Lower lobe of right lung (tissue), 2 donors: ENCODE measurements around the gene C19orf81. TPM values are rescaled to one million over a fixed set of nuclear protein-coding genes. Genes with fewer than 3 reads are reported as not detected.
"Not testable (repeated sequence)": the region's sequence is repeated elsewhere in the genome, so short reads cannot be mapped to it uniquely, and the experiment has no call there.

ENCODE experiments used
- ATAC-seq, 2 donors: fragments of 200-7000 bp; cut with Tn5 transposase; one replicate each; pipeline ENCODE4 v1.9.1; 2020 to 2022; ENCODE audit warnings: mild to moderate bottlenecking in 2 of 2, moderate library complexity in 2 of 2
- DNase-seq: peaks from one replicate; pipeline ENCODE4 v3.0.0-alpha.2; 2020
- H3K27ac ChIP-seq: fragments of 200-600 bp; one replicate; pipeline ENCODE4 v1.8.0; 2022
- H3K27me3 ChIP-seq: fragments of 200-600 bp; one replicate; pipeline ENCODE4 v1.8.0; 2022; ENCODE audit warnings: low read depth
- H3K36me3 ChIP-seq: fragments of 200-600 bp; one replicate; pipeline ENCODE4 v1.8.0; 2022; ENCODE audit warnings: mild to moderate bottlenecking
- H3K4me1 ChIP-seq: fragments of 200-600 bp; one replicate; pipeline ENCODE4 v1.8.0; 2022
- H3K4me3 ChIP-seq: fragments of 200-600 bp; one replicate; pipeline ENCODE4 v1.8.0; 2022; ENCODE audit warnings: mild to moderate bottlenecking
- H3K9me3 ChIP-seq: fragments of 200-600 bp; one replicate; pipeline ENCODE4 v1.8.0; 2022
- CTCF ChIP-seq: fragments of 200-600 bp; IDR thresholded peaks from one replicate; pipeline ENCODE4 v1.8.0; 2022; ENCODE audit warnings: antibody characterized with exemption, mild to moderate bottlenecking
- intact Hi-C: fragments of 100-400 bp; cut with DNase I; formaldehyde crosslinking; loops from one replicate; pipeline ENCODE4 v1.11.0; 2022
- long read RNA-seq: library from polyadenylated mRNA; unstranded; transcript quantifications from one replicate; pipeline ENCODE4 v2.0.0, GENCODE V29; 2021
- total RNA-seq: library from RNA; stranded (reverse); fragmentation: NEBNext Ultra II Directional; extraction: Animal tissue kit (Norgen Biotek cat#: 25700); gene quantifications from one replicate; pipeline ENCODE4 v1.2.1, GENCODE V29; 2021
- donor health status: DM: no; HTN: yes; CAD: no; lungs with severe emphysema.

The C19orf81 gene
- 5.2 TPM for total RNA-seq
- long read RNA-seq = 0 reads

GRCh38 chr19:50649433-50650391 is at the start of gene C19orf81:
Gene C19orf81, plus strand, starts transcription at chr19:50649445. Its CDS starts 0 bp downstream, at chr19:50649445.
- ATAC-seq (no peak), DNase-seq (no peak)
- intact Hi-C loops = no loop called here
- no peak for TF ChIP-seq CTCF
- no peaks in the 10 kb centered on the region for H3K4me1 ChIP-seq
- no peak within 1 kb of the TSS for H3K4me3 ChIP-seq
- peaks cover 38% of the 10 kb centered on the region for H3K27me3 ChIP-seq
- no peaks in the 10 kb centered on the region for H3K36me3 ChIP-seq
- no peak within 1 kb of the TSS for H3K27ac ChIP-seq
- H3K9me3 ChIP-seq = no peaks in the 10 kb centered on the region

DNA sequence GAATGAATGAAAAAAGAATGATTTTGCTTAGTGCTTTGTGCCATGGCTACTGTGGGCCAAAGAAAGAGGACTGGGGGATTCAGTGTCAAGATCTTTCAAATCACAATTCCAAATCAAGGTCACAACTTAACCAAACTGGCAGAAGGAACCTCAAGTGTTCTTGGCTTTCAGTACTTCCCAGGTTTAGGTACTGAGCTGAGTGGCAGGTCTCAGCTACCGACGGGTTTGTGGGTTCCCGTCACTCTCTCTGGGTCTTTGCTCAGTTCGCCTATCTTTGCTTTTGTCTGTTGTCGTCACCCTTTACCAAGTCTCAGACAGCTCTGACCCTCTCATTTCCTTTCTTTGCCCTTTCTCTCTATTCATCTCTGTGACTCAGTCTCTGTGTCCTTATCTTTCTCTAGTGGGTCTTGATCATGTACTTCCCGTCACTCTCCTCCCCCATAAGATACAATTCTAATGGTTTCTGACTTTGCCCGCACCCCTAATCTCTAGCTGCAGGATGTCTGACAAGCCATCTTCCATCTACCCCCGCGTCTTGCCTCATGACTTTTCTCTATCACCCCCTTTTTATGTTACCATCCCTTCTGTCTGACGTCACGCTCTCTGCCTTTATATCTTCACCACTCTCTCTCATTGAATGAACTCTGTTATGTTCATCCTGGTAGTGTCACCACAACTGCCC is 47.7 kb upstream of the C19orf81 start:
- H3K36me3 ChIP-seq = no peaks in the 10 kb centered on the region
- intact Hi-C loops = no loop called here
- no peak overlapping the region for H3K4me3 ChIP-seq
- peak in 1 of 2 donors; percentile 43 for ATAC-seq
- H3K27ac ChIP-seq = no peak overlapping the region
- DNase-seq = no peak
- no peaks in the 10 kb centered on the region for H3K9me3 ChIP-seq
- H3K4me1 ChIP-seq = no peaks in the 10 kb centered on the region
- TF ChIP-seq CTCF = no peak
- peaks cover 23% of the 10 kb centered on the region for H3K27me3 ChIP-seq

- DNase-seq (no peak), ATAC-seq (no peak)
- Histone ChIP-seq H3K4me1 (no peaks in the 10 kb centered on the region), H3K4me3 (no peak overlapping the region), H3K36me3 (no peaks in the 10 kb centered on the region), H3K27ac (no peak overlapping the region), H3K27me3 (peaks cover 29% of the 10 kb centered on the region), H3K9me3 (no peaks in the 10 kb centered on the region)
- TF ChIP-seq CTCF = no peak
- intact Hi-C loops = no loop called here
Measured at GRCh38 chr19:50602089-50602422, 47.2 kb upstream of the C19orf81 start.

- DNase-seq = no peak
- Histone ChIP-seq H3K27me3 (peaks cover 32% of the 10 kb centered on the region), H3K36me3 (no peaks in the 10 kb centered on the region), H3K9me3 (no peaks in the 10 kb centered on the region), H3K27ac (no peak overlapping the region), H3K4me1 (no peaks in the 10 kb centered on the region), H3K4me3 (no peak overlapping the region)
- ATAC-seq = no peak
- no peak for TF ChIP-seq CTCF
- intact Hi-C loops = no loop called here
Measured at GRCh38 chr19:50602496-50602895, 46.7 kb upstream of the C19orf81 start.

DNA sequence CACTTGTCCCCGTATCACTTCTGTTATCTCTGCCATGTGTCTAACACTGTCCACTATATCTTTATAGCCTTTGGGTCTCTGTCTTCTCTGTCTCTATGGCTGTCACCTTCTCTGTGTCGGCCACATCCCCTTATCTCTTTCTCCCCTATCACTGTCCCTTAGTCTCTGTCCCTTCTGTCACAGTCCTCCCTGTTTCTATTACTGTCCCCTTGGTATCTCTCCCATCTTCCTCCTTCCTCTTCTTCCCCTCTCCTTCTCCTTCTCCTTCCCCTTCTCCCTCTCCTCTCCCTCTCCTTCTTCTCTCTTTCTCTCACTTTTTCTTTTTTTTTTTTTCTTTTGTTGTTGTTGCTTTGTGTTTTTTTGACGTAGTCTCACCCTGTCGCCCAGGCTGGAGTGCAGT is 46.3 kb upstream of the C19orf81 start:
- DNase-seq (no peak), ATAC-seq (no peak)
- Histone ChIP-seq H3K9me3 (no peaks in the 10 kb centered on the region), H3K36me3 (no peaks in the 10 kb centered on the region), H3K27ac (no peak overlapping the region), H3K4me1 (no peaks in the 10 kb centered on the region), H3K27me3 (peaks cover 32% of the 10 kb centered on the region), H3K4me3 (no peak overlapping the region)
- intact Hi-C loops = no loop called here
- no peak for TF ChIP-seq CTCF

DNA sequence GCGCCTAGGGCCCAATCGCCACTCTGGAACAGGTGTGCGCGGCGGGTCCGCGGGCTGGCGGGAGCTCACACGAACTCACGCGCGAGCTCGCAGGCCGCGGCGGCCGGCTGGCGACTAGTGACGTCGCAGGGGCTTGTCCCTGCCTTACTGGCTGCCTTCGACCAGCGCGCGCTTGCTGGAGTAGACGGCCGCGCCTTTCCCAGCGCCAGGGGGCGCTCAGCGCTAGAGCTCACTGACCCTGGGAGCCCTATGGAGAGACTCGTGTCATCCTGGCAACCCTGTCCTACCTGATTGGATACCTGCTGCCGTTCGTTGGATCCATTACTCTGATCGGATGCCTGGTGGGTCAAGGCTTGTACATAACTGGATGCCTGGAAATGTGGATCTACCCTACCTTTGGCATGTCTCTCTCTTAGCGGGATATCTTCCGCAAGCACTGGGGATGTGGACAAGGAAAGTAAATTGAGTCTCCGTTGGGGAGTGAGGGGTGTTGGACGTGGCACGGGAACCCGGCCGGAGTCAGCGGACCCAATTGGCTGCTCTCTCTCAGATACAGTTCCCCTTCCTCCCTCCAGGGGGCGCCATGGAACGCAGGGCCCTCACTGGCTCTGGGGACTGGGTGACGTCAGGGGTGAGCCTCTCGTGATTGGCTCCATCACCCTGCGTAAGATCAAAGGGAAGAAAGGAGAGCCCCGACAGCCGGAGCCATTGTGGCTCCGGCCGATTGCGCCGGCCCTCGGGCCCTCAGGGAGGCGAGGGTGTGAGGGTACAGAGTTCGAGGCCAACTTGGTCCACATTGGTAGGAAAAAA is 44.8 kb upstream of the C19orf81 start:
- H3K27ac ChIP-seq, DNase-seq, H3K4me1 ChIP-seq, H3K9me3 ChIP-seq, H3K36me3 ChIP-seq, H3K4me3 ChIP-seq, intact Hi-C loops: not testable (repeated sequence)
- peaks cover 32% of the 10 kb centered on the region for H3K27me3 ChIP-seq
- peak; percentile 41 to 57 for ATAC-seq
